ENCODE data around the gene ID1.

Gene ID1, protein sequence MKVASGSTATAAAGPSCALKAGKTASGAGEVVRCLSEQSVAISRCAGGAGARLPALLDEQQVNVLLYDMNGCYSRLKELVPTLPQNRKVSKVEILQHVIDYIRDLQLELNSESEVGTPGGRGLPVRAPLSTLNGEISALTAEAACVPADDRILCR

DNA sequence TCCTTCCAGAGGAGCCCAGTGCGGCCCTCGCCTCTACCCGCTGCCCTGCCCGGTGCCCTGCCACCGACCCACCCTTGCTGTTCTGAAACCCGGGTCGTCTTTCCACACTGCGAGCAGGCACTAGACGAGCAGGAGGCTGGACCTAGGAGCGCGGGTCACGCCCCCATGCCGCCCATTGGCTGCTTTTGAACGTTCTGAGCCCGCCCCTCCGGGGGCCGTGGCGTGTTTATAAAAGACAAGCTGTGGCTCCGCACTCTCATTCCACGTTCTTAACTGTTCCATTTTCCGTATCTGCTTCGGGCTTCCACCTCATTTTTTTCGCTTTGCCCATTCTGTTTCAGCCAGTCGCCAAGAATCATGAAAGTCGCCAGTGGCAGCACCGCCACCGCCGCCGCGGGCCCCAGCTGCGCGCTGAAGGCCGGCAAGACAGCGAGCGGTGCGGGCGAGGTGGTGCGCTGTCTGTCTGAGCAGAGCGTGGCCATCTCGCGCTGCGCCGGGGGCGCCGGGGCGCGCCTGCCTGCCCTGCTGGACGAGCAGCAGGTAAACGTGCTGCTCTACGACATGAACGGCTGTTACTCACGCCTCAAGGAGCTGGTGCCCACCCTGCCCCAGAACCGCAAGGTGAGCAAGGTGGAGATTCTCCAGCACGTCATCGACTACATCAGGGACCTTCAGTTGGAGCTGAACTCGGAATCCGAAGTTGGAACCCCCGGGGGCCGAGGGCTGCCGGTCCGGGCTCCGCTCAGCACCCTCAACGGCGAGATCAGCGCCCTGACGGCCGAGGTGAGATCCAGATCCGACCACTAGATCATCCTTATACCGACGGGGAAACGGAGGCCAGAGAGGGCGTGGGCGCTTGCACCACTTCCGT lies at the start of gene ID1:
Gene ID1, plus strand, starts transcription at position 259 of the 871 bp plus-strand sequence. Its CDS starts 99 bp downstream, at position 358.
- peak; percentile 98 for DNase-seq

DNA sequence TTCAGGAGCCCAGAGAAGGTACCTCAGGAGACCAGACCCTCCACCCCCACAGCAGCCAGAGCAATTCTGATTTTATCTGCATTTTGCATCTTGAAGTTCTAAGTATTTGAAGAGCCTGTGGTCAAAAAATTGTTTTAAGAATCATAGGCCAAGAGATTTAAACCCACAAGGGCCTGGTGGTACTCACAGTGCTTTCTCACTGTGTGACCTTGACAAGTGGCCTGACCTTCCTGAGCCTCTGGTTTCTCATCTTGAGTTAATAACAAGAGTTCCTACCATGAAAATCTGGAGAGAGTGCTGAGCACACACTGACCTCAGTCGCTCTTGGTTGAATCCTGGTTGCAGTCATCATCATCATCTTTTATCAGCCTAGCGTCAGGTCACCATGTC lies 45.4 kb upstream of the ID1 start:
- DNase-seq: no peak

DNA sequence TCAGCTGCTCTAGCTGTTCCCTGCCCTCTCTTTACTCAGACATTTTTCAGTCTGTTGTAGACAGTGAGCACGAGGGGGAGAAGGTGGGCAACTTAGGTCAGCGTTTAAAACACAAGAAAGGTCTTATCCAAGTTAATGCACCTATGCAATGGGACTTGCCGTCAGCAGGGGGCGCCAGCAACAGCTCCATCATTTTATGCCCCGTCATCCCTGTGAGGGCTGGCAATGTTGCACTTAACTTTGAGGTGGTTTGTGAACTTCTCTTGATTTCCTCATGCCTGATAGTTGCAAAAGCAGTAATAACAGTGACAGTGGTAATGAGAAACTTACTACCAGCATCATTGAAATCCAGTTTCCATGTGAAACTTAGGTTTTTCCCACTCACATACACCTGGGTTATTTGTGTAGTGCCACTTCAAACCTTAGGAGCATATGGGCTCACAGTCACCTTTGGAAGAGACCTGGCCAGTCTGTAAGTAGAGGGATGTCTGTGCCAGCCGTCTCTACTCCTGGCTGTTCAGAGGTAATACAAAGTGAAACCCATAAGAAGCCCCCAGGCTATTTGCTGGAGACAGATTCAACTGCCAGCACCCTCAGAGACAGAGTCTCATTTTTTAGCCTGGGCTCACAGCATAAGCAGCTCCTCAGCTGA lies 44.9 kb upstream of the ID1 start:
- DNase-seq: peak; percentile 81

DNA sequence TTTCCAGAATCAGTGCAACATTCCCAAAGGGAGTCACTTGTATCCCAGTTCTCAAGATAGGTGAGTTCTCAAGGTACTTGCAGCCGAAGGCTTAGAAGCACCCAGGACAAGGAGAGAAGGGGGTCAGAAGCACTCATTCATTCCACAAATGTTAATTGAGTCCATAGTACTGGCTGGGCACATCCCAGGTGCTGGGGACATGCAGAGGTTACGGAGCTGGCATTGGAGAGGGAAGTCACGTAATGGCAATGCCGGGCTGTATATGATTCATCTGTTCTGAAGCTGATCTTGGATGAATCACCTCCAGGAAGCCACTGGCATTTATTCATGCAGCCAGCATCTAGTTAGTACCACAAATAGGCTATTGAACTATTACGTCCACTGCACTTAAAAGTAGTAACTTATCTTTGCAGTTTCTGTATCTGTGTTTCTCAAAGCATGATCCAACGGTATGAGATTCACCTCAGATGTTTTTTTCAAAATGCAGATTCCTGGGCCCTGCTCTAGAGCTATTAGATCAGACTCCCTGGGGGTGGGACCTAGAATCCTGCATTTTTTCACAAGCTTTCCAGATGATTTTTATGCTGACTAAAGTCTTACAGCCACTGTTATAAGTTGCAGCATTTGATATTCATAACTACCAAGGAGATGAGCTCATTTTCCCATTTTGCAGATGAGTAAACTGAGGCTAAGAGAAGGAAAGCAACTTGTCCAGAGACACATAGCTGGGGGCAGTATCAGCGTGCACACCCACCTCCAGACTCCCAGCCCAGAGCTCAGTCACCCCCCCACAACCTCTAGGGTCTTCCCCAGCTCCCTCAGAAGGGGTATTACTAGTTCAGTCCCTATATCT lies 44.1 kb upstream of the ID1 start:
- peak; percentile 62 for DNase-seq

DNA sequence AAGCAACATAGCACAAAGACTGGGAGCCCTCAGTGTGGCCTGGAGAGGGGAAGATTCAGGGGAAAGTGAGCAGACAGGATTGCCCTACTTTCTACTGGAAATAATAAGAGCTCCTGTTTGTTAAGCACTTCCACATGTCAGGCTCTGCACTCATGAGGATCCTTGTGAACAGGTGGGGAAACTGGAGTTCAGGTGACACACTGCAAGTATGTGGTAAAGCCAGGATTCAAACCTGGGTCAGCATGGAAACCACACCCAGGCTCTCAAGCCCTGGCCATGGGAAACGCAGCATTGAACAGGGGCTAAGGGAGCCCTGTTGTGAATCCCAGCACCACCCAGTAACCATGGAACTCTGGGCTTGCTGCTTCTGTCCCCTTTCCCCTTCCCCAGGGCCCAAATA lies 42.8 kb upstream of the ID1 start:
- peak; percentile 42 for DNase-seq

DNA sequence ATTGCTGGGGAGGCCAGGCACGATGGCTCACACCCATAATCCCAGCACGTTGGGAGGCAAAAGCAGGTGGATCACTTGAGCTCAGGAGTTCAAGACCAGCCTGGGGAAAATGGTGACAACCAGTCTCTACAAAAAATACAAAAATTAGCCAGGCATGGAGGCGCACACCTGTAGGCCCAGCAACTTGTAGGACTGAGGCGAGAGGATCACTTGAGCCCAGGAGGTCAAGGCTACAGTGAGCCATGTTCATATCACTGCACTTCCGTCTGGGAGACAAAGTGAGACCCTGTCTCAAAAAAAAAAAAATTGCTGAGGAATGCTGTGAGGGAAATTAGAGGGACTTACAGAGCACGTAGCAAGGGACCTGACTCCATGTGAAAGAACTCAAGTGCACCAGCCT lies 40.8 kb upstream of the ID1 start:
- DNase-seq: no peak

DNA sequence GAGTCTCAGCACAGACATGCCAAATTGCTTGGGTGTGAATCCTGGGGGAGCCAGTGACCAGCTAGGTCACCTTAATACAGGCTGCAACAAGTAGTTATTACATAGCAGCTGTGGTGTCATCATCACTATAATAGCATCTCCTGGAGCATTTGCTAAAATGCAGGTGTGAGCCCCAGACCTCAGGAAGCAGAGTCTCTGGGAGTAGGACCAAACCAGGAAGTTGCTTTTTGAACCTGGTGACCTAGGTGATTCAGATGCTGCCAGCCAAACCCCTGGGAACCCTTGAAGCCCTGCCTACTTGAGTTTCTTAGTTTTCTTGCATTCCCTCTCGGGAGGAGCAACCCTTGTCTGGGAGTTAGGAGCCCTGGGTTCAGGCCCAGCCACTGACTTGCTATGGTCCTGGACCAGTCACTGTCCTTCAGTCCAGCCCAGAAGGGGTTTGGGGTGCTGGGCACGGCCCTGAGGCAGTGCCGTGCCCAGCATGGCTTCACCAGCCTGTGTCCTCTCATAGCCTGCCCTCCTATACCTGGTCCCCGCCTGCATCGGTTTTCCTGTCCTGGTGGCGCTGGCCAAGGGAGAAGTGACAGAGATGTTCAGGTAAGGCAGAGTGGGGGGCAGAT lies 39.3 kb upstream of the ID1 start:
- peak; percentile 38 for DNase-seq

DNA sequence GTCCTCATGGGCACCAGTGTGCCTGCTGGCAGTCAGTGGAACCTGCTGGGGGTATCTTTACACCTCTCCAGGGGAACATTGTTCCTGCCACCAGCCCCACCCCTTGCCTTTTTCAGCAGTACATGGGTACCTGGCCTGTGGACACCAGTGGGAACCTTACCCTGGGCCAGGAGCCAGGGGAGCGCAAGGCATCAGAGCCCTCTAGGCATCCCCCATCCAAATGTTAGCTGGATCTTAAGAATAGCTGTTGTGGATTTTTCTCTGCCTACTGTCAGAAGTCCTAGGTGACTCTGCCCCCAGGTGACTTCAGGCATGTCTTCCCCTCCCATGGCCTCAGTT lies 38.8 kb upstream of the ID1 start:
- DNase-seq: peak; percentile 49

DNA sequence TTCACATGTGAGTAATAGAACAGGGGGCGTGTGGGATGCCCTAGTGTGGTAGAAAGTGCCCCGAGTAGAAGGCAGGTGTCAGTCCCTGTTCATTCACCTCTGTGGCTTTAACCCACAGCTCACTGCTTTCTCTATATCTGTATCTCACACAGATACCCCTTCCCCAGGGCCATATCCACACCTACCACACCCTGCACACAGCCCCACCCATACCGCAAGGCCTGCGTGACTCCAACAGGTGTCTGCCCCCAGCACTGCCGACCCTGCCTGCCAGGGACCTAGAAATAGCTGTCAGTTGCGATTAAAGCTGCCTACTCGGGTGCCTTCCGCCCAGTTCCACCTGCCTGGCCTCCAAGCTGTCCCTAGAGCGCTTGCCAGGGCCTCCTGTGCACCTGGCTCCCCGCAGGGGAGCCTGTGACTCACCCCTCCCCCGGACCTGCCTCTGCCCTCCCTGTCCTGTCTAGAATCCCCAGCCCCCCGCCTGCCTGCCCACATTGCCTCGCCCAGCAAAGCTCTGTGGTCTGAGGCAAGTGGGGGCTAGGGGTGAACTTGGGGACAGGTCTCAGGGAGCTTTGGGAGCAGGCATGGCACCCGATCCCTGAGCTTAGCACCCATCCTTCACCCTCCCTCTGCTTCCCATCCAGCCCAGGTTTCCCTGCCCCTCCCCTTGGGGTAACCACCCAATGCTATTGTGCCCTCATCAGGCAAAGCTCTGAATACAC lies 38.3 kb upstream of the ID1 start:
- peak; percentile 67 for DNase-seq

DNA sequence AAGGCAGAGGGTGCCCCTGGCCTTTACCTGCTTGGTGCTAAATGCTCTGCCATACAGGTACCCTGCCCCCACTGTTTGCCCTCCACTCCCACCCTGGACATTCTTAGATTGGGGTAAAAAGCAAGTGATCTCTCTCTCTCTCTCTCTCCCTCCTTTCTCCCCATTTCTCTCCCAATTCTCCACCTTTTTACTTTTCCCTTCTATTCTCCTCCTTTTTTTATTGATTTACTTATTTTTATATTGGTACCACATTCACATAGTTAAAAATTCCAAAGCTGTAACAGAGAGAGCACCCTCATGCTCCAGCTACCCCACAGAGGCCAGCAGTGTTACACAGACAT lies 37.7 kb upstream of the ID1 start:
- no peak for DNase-seq

DNA sequence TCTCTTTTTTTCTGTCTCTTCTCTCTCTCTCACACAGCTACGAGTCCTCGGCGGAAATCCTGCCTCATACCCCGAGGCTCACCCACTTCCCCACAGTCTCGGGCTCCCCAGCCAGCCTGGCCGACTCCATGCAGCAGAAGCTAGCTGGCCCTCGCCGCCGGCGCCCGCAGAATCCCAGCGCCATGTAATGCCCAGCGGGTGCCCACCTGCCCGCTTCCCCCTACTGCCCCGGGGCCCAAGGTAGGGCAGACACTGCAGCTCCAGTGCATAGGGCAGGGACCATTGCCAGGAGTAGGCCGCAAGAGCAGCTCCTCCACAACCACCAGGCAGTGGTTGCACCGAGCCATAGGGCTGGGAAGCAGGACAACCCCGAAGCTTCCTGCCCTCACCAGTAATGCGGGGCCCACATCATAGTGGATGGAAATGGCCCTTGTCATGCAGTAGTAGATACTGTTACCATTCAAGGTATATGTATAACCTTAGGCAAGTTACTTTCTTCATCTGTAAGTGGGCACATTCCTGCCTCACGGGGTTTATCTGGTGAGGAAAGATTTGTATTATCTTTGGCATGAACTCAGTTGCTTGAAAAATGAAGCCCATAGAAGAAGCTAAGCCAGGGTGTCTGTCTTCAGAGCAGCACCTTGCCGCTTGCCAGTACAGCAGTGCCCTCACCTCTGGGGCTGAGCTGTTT lies 36.9 kb upstream of the ID1 start:
- DNase-seq: peak; percentile 54

DNA sequence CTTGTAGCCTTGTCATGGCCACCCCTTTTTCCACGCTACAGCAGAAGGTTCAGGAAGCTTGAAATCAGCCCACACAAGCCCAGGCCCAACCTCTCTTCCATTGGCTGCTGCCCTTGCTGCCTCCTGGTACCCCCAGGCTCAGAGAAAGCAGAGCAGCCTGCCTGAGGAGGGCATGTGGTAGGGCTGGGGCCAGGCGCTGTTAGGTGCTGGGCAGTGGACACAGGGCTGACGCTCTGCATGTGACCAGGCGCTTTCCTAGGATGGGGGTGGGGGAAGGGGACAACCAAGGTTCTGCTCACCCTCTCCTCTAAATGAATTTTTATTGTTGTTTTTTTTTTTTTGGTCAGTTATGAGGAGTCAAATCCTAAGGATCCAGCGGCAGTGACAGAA lies 36.3 kb upstream of the ID1 start:
- DNase-seq: peak; percentile 55

DNA sequence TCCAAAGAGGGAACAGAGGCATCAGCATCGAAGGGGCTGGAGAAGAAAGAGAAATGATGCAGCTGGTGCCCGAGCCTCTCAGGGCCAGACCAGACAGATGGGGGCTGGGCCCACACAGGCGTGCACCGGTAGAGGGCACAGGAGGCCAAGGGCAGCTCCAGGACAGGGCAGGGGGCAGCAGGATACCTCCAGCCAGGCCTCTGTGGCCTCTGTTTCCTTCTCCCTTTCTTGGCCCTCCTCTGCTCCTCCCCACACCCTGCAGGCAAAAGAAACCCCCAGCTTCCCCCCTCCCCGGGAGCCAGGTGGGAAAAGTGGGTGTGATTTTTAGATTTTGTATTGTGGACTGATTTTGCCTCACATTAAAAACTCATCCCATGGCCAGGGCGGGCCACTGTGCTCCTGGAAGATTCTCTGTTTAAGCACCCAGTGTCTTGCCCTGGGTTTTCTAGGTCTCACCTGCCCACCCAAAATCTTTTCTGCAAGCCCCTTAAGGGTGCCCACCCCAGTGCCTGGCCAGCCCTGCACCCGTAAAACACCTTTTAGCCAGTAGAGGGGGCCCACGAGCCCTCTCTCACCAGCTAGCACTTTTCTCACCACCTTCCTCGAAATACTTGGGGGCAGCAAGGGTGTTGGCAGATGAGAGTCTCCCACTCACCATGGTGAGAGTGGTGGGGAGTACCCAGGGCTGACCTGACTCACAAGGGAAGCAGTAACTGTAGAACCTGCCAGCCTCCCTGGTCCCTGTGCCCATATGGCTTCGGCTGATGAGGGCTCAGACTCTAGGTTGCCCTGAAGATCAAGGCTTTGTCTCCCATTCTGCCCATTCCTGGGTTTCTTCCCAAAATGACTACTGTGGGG lies 35.7 kb upstream of the ID1 start:
- DNase-seq: peak; percentile 78

DNA sequence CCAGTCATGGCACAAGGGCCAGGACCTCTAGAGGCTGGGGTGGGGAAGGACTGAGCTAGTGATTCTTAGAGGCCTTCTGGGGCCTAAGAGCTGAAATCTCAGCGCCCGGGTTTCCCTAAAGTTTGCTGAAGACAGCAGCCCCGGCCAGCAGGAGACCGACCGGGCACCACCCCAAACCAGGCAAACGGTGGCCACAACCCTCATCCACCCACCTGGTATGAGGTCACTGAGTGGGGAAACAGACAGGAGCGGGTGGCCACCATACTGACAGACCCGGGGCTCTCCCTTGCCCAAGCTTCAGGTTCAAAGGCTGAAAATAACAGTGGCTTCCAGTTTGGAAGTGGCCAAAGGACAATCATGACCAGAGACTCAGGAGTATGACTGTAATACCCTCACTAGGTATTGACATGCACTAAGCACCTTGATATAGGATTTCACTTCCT lies 35.0 kb upstream of the ID1 start:
- DNase-seq: no peak

DNA sequence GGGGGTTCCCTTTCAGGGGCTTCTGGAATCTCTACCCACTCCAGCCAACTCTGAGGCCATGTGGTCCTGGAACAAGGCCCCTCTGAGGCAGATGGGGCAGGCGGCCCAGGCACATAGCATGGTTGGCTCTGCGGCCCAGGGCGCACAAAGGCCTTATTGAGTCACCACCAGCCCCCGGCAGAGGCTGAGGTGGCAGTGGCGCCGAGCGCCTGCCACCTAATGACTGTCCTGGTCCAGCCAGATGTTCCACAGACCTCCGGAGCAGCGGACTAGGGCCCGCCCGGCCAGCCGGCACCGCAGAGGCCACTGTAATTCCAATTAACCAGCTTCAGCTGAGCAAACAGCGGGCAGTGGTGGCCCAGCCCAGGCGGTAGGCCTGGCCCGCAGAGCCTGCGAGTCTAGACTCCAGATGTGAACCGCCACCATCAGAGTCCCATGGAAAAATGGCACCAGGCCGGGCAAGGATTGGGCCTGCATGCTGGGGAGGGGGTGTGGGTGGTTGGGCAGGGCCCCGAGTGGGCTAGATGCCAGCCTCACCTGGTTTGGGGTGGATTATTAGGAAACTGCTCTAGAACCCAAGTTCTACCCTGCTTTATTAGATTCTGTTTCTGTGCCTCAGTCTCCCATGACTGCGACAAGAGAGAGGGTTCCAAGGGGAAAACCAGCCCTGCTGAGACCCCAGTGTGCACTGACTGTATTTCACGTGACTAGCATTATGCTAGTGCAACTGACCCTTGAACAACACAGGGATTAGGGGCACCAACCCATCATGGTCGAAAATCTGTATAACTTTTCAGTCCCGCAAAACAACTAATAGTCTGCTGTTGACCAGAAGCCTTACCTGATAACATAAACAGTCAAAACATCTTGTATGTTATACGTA lies 34.1 kb upstream of the ID1 start:
- DNase-seq: peak; percentile 56

DNA sequence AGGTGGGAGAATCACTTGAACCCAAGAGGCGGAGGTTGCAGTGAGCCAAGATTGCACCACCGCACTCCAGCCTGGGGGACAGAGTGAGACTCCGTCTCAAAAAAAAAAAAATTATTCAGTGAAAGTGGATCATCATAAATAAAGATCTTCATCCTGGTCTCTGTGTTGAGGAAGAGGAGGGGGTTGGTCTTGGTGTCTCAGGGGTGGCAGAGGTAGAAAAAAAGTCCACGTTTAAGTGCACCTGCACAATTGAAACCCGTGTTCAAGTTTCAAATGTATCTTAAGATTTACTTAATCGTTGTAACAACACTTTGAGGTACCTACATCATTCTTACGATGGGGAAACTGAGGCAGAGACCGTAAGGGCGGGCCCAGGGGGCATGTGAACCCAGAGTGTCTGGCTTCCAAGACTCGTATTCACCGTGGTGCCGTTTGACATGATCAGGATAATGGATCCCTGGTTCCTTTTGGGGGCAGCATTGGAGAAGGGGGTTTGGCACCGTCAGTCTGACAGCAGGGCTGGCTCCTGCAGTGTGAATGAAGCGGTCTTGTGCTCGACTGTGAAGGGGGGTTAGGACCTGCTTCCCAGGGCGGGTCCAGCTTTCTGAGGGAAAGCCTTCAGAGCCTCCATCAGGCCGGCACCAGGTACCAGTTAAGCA lies 32.9 kb upstream of the ID1 start:
- no peak for DNase-seq

DNA sequence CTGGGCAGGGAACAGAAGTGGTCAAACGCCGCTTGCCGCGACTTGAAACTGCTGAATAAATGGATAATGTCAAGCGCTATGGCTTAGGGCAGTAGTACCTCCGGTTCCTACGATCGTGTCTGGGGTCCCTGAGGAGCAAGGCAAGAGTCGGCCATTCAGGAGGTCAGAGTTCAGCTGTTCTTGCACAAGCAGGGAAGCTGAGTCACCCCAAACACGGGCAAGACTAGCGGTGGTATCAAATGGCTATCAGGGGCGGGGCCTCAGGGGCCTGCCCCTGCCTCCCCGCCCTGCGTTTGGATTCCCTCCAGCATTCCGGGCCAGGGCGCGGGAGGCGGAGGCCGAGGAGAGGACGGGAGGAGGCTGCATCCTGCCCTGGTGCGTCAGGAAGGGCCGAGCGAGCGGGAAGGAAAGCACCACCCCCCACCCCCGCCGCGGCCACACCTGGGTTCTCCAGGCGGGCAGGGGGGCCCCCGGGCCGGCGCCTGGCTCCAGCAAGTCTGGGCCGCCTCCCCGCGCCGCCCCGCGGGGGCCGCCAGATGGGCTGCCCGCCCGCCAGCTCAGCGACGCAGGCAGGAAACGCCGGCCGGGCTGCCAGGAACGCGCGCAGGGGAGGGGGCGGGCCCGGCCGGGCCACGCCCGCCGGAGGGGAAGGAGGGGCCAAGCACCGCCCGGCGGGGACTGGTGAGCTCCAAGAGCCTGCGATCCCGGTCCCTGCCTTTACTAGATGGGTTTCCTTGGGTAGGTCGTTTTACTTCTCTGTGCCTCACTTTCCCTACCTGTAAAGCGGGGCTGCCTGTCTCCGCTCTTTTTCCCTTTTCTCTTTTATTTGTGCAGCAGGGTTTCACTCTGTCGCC lies 32.2 kb upstream of the ID1 start:
- DNase-seq: peak; percentile 100
